ENCODE results near the gene HPGDS. TPM values are rescaled to one million over a fixed set of nuclear protein-coding genes. Genes with fewer than 3 reads are reported as not detected.

Gene HPGDS
- not detected in 2 replicates for total RNA-seq

GRCh38 chr4:94342694-94343093 is at the start of gene HPGDS:
Gene HPGDS, minus strand, starts transcription at chr4:94342836. Its CDS starts 8,207 bp downstream, at chr4:94334629.

Other genes starting within 250 kb of the HPGDS start
- gene SMARCAD1, start 135.0 kb downstream of the HPGDS start, total RNA-seq = 33.2 and 43.0 TPM in 2 replicates
- gene PDLIM5, start 109.1 kb upstream of the HPGDS start, total RNA-seq = 91.4 and 93.5 TPM in 2 replicates

Measured in hair follicle dermal papilla cell (primary cell).